ENCODE data around the gene GFOD1. TPM values are rescaled to one million over a fixed set of nuclear protein-coding genes. Genes with fewer than 3 reads are reported as not detected.
"Not testable (repeated sequence)": the region's sequence is repeated elsewhere in the genome, so short reads cannot be mapped to it uniquely, and the experiment has no call there.

GFOD1 gene
- total RNA-seq, 1 donor from 2014 or later = 22.8 TPM

GRCh38 chr6:13441778-13442177 is 45.6 kb downstream of the GFOD1 start:
- no peak for ATAC-seq

- peak; percentile 81 for ATAC-seq
Observed at GRCh38 chr6:13439644-13440043, 47.8 kb downstream of the GFOD1 start.

- no peak for ATAC-seq
Observed at GRCh38 chr6:13438126-13438525, 49.3 kb downstream of the GFOD1 start.

GRCh38 chr6:13437218-13437996 is 50.0 kb downstream of the GFOD1 start:
- ATAC-seq = no peak

- no peak for ATAC-seq
Observed at GRCh38 chr6:13436399-13437217, 50.8 kb downstream of the GFOD1 start.

- no peak for ATAC-seq
Observed at GRCh38 chr6:13435477-13436246, 51.7 kb downstream of the GFOD1 start.

- no peak for ATAC-seq
Observed at GRCh38 chr6:13434777-13435176, 52.6 kb downstream of the GFOD1 start.

- ATAC-seq = not testable (repeated sequence)
Observed at GRCh38 chr6:13434135-13434775, 53.1 kb downstream of the GFOD1 start.

GRCh38 chr6:13433709-13434121 is 53.7 kb downstream of the GFOD1 start:
- no peak for ATAC-seq

- no peak for ATAC-seq
Observed at GRCh38 chr6:13432526-13433184, 54.7 kb downstream of the GFOD1 start.

GRCh38 chr6:13431861-13432465 is 55.4 kb downstream of the GFOD1 start:
- ATAC-seq = no peak

- ATAC-seq = no peak
Observed at GRCh38 chr6:13431059-13431656, 56.2 kb downstream of the GFOD1 start.

GRCh38 chr6:13429406-13429753 is 58.0 kb downstream of the GFOD1 start:
- peak; percentile 47 for ATAC-seq

- no peak for ATAC-seq
Observed at GRCh38 chr6:13428583-13429405, 58.6 kb downstream of the GFOD1 start.

GRCh38 chr6:13427801-13428582 is 59.4 kb downstream of the GFOD1 start:
- peak; percentile 17 for ATAC-seq

GRCh38 chr6:13427316-13427715 is 60.1 kb downstream of the GFOD1 start:
- no peak for ATAC-seq

- ATAC-seq = peak; percentile 91
Observed at GRCh38 chr6:13425943-13426931, 61.2 kb downstream of the GFOD1 start.

- no peak for ATAC-seq
Observed at GRCh38 chr6:13425270-13425873, 62.0 kb downstream of the GFOD1 start.
